NCI-H2196 (cell line): ENCODE results near the gene TCHP.
"Not testable (repeated sequence)": the region's sequence is repeated elsewhere in the genome, so short reads cannot be mapped to it uniquely, and the experiment has no call there.

Experiments used
- DNase-seq: peaks from one replicate; lab custom pipeline; 2025; ENCODE audit not compliant: unreplicated experiment; lab: John Stamatoyannopoulos, UW

The TCHP gene

GRCh38 chr12:109879351-109880042, 20.6 kb upstream of the TCHP start:
- no peak for DNase-seq

GRCh38 chr12:109880043-109880931, 19.8 kb upstream of the TCHP start, which contains the start of gene GLTP:
Gene GLTP (minus strand): TSS chr12:109880541. CDS start chr12:109880374, 167 bp downstream.
- peak; percentile 95 for DNase-seq

GRCh38 chr12:109880938-109881337, 19.1 kb upstream of the TCHP start:
- no peak for DNase-seq

GRCh38 chr12:109881752-109882151, 18.3 kb upstream of the TCHP start:
- no peak for DNase-seq

- DNase-seq, result no peak
Measured at GRCh38 chr12:109883461-109883860, 16.6 kb upstream of the TCHP start.

GRCh38 chr12:109885616-109886015, 14.5 kb upstream of the TCHP start:
- DNase-seq, result no peak

- no peak for DNase-seq
Measured at GRCh38 chr12:109888179-109889020, 11.7 kb upstream of the TCHP start.

- no peak for DNase-seq
Measured at GRCh38 chr12:109890620-109891170, 9.4 kb upstream of the TCHP start.

- not testable (repeated sequence) for DNase-seq
Measured at GRCh38 chr12:109891731-109892130, 8.3 kb upstream of the TCHP start.

GRCh38 chr12:109892165-109892715, 7.8 kb upstream of the TCHP start:
- no peak for DNase-seq

GRCh38 chr12:109892748-109893147, 7.3 kb upstream of the TCHP start:
- no peak for DNase-seq

GRCh38 chr12:109893261-109893995, 6.6 kb upstream of the TCHP start:
- DNase-seq, result no peak

- no peak for DNase-seq
Measured at GRCh38 chr12:109894939-109895338, 5.1 kb upstream of the TCHP start.

GRCh38 chr12:109896188-109896587, 3.9 kb upstream of the TCHP start:
- no peak for DNase-seq

- no peak for DNase-seq
Measured at GRCh38 chr12:109897029-109897428, 3.0 kb upstream of the TCHP start.

- not testable (repeated sequence) for DNase-seq
Measured at GRCh38 chr12:109899345-109899744, 729 bp upstream of the TCHP start.

- peak; percentile 29 for DNase-seq
Measured at GRCh38 chr12:109900752-109901580, 892 bp downstream of the TCHP start.

GRCh38 chr12:109902891-109903418, 2.9 kb downstream of the TCHP start:
- DNase-seq, result no peak

GRCh38 chr12:109905301-109905700, 5.2 kb downstream of the TCHP start:
- no peak for DNase-seq
